Renal pelvis (tissue), 4 donors: ENCODE data around the gene NISCH. TPM values are rescaled to one million over a fixed set of nuclear protein-coding genes. Genes with fewer than 3 reads are reported as not detected.
"Not testable (repeated sequence)": the region's sequence is repeated elsewhere in the genome, so short reads cannot be mapped to it uniquely, and the experiment has no call there.

Source experiments
- DNase-seq: peaks from one replicate; pipeline ENCODE4 v3.0.0-alpha.2; 2013
- polyA plus RNA-seq, 3 donors: library from polyadenylated mRNA; unstranded; fragments of 120-200 nt; gene quantifications; one replicate each; pipeline ENCODE4 v1.2.1, GENCODE V29; 2013; ENCODE audit not compliant: insufficient read length in 3 of 3

Gene NISCH
- polyA plus RNA-seq, 3 donors = 112 to 148 (median 133) TPM

DNA sequence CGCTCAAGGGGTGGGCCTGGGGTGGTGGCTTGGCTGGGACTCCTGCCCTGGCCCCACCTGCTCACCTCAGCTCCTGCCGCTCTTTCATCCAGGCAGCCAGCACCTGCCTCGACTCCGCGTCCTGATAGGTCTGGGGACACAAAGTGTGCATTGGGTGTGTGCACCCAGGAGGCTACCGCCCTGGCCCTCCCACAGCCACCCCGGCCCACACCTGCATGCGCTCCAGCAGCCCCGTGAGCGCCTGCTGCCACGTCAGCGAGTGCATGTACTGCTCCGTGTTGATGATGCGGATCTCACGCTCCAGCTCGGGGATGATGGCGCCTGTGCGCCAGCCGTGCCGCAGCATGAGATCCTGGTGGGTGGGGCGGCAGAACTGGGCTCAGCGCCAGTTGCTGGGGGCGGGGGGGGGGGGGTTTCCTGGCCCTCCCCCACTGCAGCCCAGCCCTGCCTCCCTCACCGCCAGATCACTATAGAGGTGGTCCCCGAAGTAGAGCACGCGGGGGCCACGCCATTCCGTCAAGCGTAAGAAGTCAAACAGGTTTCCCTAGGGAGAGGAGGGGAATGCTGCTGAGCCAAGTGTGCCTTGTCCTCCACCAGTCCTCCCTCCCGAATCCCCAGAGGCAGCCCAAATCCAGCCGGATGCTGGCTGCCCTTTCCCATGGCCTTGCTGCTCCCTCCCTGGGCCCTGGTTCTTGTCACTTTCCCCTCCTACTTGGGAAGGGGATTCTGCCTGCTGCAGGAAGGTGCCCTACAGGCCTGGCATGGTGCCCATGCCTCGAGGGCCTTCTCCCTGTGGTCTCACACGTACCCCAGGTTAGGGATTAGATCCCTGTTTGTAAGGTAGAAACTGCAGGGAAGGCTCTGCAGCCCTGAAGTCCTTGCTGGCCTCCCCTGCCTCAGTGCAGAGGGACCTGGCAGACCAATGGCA, 69.6 kb downstream of the NISCH start:
- DNase-seq = peak; percentile 46

- DNase-seq = no peak
Observed at GRCh38 chr3:52525680-52526561, 70.5 kb downstream of the NISCH start.

GRCh38 chr3:52526671-52527038, 71.3 kb downstream of the NISCH start:
- DNase-seq = not testable (repeated sequence)

DNA sequence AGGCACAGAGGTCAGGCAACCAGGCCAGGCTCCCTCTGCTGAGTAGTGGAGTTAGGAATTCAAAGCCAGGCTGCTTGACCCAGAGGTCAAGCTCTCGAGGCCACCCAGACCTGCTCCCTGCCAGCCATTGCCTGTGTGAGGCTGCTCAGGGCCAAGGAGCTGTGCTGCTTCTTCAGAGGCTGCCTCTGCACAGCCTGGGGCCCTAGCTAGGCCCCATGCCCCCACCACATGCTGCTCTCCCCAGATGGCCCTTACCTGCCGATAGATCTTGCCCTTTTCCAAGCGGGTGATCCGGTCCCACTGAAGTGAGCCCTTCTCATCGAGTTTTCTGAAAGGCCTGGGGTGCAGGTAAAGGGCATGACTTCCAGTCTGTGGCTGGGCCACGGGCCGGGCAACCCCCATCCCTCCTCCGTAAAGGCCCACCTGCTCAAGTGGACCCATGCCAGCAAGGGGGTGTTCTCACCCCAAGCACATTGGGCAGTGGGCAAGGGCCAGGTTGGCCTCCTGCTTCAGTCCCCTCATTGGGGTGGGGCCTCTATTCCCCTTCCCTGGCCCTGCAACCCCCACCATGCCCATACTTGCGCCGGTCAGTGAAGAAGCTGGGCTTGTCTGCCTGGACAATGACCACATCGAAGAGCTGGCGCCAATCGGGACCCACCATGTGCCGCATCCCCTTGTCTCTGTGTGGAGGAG, 71.8 kb downstream of the NISCH start:
- DNase-seq = no peak

- no peak for DNase-seq
Observed at GRCh38 chr3:52527732-52528585, 72.6 kb downstream of the NISCH start.

GRCh38 chr3:52528586-52529375, 73.4 kb downstream of the NISCH start:
- no peak for DNase-seq

- DNase-seq = no peak
Observed at GRCh38 chr3:52529376-52530333, 74.3 kb downstream of the NISCH start.

DNA sequence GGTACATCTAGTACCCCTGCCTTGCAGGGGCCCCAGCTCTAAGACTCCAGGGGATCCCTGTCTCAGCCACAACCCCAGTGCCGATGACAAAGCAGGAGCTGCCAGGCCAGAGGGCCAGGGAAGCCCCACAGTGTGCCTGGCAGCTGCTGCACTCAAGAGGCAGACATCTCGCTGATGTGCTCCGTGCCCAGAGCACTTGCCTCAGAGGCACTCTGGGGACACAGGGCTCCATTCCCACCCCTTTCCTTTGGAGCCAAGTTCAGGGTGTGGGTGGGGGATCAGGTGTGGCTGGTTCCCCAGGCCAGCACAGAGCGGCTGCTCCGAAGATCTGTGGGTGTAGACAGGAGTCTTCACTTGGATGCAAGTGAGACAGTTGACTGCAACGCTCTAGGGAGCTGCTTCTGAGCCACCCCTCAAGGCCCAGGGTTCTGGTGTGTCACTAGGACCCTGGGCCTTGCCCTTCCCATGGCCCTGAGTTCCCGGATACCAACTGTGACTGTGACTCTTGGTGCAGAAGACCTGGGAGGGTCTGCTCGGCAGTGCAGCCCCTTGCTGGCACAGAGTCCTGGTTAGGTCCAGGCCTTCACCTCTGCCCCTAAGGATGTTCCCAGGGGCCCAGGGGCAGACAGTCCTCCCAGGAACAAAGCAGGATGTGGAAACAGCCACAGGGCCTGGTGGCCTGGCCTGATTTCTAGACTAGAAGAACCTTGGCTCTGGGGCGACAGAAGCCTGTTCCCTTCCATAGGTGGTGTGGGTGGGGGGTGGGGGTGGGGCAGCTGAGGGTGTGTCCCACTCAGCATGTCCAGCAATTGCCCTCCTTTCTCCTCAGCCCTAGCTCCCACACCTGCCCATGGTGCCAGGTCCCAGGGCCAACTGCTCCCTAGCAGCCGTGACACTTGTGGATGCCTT, 75.8 kb downstream of the NISCH start:
- no peak for DNase-seq

- DNase-seq = no peak
Observed at GRCh38 chr3:52531860-52532516, 76.6 kb downstream of the NISCH start.

- DNase-seq = no peak
Observed at GRCh38 chr3:52532517-52532837, 77.1 kb downstream of the NISCH start.

DNA sequence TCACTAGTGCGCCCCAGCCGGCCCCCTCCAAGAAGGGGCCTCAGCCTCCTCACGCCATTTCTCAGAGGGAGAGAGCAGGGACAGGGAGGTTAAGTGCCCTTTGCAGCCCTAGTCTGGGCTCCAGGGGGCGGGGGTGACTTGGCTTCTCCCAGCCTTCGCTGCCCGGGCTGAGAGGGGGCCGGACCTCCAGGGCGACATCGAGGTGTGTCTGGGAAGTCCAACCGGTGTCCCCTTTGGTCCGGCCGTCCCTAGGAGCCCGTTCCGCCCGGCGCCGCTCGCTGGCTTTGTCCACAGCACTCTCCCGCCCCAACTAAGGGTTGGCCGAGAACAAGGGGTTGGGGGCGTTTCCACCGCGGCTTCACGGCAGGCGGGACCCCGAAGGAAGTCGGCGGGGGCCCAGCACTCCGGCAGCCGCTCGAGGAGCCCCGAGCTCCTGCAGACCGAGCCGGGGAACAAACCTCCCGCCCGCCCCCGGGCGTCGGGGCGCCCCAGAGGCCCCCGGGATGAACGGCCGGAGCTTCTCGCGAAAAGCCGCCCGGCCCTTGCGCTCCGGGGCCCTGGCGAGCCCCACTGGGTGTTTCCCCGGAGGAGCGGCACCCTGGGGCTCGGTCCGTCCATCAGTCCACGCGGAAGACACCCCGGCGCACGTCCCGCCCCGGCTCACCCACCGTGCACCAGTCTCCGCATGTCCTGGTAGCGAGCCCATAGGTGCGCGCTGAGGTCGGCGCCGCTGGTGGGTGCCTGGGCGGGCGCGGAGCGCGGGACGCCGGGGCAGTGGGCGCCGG, 77.6 kb downstream of the NISCH start:
- peak; percentile 37 for DNase-seq

DNA sequence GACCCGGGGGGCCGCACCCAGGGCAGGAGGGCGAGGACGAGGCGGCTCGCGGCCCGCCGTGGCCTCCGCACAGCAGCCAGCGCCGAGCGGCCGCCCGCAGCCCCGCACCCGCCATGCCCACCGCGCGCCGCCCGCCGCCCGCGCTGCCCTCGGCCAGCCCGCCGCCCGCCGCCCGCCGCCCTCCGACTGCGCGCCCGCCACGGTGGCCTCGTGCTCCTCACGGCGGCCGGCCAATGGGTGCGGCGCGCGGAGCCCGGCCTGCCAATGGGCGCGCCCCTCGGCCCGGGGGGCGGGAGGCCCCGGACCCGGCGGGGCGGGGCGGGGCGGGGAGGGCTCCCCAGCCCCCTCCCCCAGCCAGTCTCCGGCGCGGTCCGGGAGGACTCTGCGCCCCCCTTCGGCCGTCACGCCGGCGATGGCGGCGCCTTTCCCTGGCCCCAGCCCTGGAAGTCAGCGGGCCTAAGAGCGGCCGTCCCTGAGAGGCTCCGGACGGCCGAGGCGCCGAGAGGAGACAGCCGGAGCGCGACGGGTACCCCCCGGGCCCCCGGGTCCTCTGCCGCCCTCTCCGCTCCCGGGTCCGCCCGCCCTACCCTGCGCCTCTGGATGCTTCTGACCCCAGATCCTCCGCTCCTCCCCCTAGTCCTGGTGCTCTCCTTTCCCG, 78.3 kb downstream of the NISCH start, which contains the start of gene NT5DC2:
Gene NT5DC2, minus strand, starts transcription at position 235 of the 658 bp plus-strand sequence. Its CDS starts 120 bp downstream, at position 115.
- DNase-seq = peak; percentile 74

GRCh38 chr3:52534281-52535183, 79.1 kb downstream of the NISCH start:
- DNase-seq = peak; percentile 19

DNA sequence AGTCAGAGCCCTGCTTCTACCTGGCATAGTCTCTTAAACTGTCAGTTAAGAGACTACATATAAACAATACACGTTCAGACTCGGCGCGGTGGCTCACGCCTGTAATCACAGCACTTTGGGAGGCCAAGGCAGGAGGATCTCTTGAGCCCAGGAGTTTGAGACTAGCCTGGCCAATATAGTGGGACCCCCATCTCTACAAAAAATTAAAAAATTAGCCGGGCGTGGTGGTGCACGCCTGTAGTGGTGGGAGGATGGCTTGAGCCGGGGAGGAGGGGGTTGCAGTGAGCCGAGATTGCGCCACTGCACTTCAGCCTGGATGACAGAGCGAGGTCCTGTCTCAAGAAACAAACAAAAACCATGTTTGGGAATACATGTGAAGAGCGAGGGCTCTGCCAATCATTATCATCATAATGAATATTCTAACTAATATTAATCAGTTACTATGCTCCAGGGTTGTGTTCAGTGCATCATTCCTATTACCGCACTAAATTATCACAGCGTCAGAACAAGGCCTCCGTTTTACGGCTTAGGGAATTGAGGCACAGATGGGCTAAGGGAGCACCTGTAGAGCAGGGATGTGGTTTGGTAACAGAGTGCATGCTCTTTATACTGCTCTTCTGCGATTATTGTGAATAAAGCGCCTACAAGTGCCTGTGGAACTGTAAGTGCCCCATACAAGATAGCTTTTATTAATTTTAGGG, 80.2 kb downstream of the NISCH start:
- DNase-seq = no peak

DNA sequence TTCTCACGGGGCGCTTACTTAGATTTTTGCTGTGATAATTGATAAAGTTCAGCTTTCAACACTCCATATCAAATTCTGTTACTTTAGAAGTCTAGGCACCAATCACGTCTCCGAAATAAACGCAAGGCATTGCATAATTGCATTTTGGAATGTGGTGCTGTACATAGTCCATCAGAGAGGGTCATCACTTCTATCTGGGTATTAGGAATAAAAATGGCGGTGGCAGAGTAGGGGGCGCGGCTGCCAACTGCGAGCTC, 80.6 kb downstream of the NISCH start:
- DNase-seq = no peak
